Sciatic nerve (tissue), 2 donors: ENCODE data around the gene IFI44L. TPM values are rescaled to one million over a fixed set of nuclear protein-coding genes. Genes with fewer than 3 reads are reported as not detected.

Experiments used
- ATAC-seq: fragments of 200-7000 bp; cut with Tn5 transposase; one replicate; pipeline ENCODE4 v1.9.1; 2020; ENCODE audit warnings: mild to moderate bottlenecking, moderate library complexity
- DNase-seq: peaks from one replicate; pipeline ENCODE4 v3.0.0-alpha.2; 2020; ENCODE audit warnings: low spot score
- intact Hi-C: fragments of 100-400 bp; cut with DNase I; formaldehyde crosslinking; loops from one replicate; pipeline ENCODE4 v1.14.2; 2022
- total RNA-seq: library from RNA; stranded (reverse); fragmentation: NEBNext Ultra II Directional; extraction: Animal tissue kit (Norgen Biotek cat#: 25700); gene quantifications from one replicate; pipeline ENCODE4 v1.2.1, GENCODE V29; 2021
- donor health status: DM: no; HTN: no; CAD: no.
- donor health status: DM: no; HTN: no; CAD: no.

Gene IFI44L
- total RNA-seq, 1 donor from 2014 or later: 20.2 TPM

DNA sequence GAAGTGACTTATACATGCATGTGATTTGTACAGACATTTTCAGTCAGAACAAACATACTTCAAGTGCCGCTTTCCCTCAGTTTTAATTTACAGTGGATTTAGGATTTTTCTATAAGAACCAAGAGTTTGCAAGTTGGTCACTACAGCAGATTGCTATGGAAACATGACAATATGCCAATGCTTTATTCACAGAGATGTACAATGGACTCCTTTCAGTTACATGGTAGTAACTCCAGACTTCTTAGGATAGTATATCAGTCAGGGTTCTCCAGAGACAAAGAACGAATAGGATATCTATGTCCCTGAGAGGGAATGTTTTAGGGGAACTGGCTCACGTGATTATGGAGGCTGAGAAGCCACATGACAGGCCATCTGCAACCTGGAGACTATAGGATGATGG lies 56.7 kb downstream of the IFI44L start:
- DNase-seq (no peak), ATAC-seq (peak; percentile 48)
- intact Hi-C loops: loop anchor here (10.0 kb wide), 1 partner anchor 62 kb away; no protein-coding TSS in a partner anchor

GRCh38 chr1:78677788-78678187 lies 57.5 kb downstream of the IFI44L start:
- intact Hi-C loops: loop anchor here (10.0 kb wide), 1 partner anchor 63 kb away; no protein-coding TSS in a partner anchor
- ATAC-seq (no peak), DNase-seq (no peak)

DNA sequence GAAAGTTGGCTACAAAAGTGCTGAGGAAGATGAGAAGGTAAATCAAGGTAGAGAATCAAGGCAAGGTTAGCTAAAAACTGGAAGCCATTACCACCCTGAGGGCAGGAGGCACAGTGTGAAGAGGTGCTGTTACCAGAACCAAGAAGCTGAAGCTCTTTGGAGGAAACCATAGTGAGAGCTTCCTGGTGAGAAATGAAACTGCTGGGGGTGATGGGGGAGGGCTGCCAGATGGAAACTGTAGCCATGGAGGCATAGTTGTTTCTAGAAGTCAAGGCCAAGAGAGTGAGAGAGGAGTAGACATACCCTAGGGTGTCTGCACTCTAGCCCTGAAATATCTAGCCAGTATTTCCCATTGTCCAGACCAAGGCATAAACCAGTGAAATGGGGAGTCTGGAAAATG lies 58.1 kb downstream of the IFI44L start:
- DNase-seq (no peak), ATAC-seq (no peak)
- intact Hi-C loops: loop anchor here (10.0 kb wide), 1 partner anchor 64 kb away; no protein-coding TSS in a partner anchor

- no peak for DNase-seq
- intact Hi-C loops: no loop called here
- no peak for ATAC-seq
Measured at GRCh38 chr1:78681265-78681664, 61.0 kb downstream of the IFI44L start.

- ATAC-seq: no peak
- intact Hi-C loops: no loop called here
Measured at GRCh38 chr1:78682496-78682895, 62.2 kb downstream of the IFI44L start.

GRCh38 chr1:78683079-78683478 lies 62.8 kb downstream of the IFI44L start:
- no peak for ATAC-seq
- no peak for DNase-seq
- intact Hi-C loops: no loop called here

More at GRCh38 chr1:78682496-78682895, 62.2 kb downstream of the IFI44L start:
- no peak for DNase-seq

GRCh38 chr1:78687315-78687714 lies 67.1 kb downstream of the IFI44L start:
- ATAC-seq: no peak
- no peak for DNase-seq
- intact Hi-C loops: no loop called here

GRCh38 chr1:78687914-78688313 lies 67.7 kb downstream of the IFI44L start:
- DNase-seq: no peak
- no peak for ATAC-seq

DNA sequence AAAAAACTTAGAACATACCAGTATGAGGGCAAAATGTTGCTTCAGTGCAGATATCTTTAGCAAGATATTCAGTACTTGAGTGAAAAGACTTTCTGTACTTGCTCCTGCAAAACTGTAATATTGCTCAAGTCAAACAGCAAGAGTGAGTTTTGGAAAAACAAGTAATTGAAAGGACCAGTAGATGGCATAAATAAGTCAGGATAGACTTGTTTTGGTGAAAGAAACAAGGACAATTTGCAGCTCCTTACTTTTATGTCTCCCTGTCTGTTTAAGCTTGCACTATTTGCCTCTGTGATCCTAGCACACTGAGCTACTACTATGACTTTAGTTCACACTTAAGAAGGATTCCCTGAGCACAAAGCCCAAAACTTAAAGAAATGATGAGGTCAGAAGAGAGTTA lies 68.4 kb downstream of the IFI44L start:
- DNase-seq (no peak), ATAC-seq (peak; percentile 61)
- intact Hi-C loops: no loop called here

More at GRCh38 chr1:78687914-78688313, 67.7 kb downstream of the IFI44L start:
- intact Hi-C loops: no loop called here

GRCh38 chr1:78690516-78690915 lies 70.3 kb downstream of the IFI44L start:
- intact Hi-C loops: no loop called here

DNA sequence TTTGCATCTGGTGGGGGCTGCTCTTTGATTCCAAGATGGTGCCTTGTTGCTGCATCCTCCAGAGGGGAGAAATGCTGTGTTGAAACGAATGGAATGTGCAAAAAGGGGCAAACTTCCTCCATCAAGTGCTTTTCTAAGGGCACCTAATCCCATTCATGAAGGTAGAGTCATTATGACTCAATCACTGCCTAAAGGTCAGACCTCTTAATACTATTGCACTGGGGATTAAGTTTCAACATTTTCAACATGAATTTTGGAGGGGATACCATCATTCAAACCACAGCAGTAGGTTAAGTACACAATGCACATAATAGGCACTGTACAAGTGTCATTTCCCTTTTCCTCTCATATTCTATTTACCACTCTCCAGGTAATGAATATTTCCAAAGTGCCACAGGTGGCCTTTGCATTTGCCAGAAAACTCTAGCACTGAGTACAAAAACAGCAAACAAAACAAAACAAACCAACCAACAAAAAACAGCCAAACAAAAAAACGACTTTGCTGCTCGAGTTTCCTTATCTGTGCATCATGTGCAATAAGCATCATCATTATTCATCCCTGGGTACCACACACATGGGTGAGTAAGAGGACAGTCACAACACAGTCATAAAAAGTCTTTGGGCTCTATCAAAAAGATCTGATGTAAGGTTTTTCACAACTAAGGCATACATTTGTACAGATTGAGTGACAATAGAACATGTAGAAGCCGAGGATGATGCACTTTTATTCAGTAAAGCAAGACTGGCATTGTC lies 71.9 kb downstream of the IFI44L start:
- intact Hi-C loops: no loop called here
- DNase-seq (no peak), ATAC-seq (no peak)

More at GRCh38 chr1:78690516-78690915, 70.3 kb downstream of the IFI44L start:
- no peak for ATAC-seq
- DNase-seq: no peak

Other genes starting within 250 kb of the IFI44L start
- gene PTGFR, start 129.5 kb upstream of the IFI44L start, total RNA-seq: 57.2 TPM
- 38.9 TPM for gene IFI44, start 29.4 kb downstream of the IFI44L start, total RNA-seq